CD14-positive monocyte (primary cell): ENCODE measurements around the gene RASA4. TPM values are rescaled to one million over a fixed set of nuclear protein-coding genes. Genes with fewer than 3 reads are reported as not detected.
"Not testable (repeated sequence)": the region's sequence is repeated elsewhere in the genome, so short reads cannot be mapped to it uniquely, and the experiment has no call there.

Experiments
- DNase-seq, 3 donors: peaks; one replicate each; pipeline ENCODE4 v3.0.0-alpha.2; 2011 to 2022
- H2AFZ ChIP-seq: 2 replicates; pipeline ENCODE4 v1.6.0; 2012; ENCODE audit warnings: mild to moderate bottlenecking, low read depth, low read length, inconsistent platforms; ENCODE audit not compliant: insufficient read depth, poor library complexity, severe bottlenecking
- H3K27ac ChIP-seq, 2 donors: 1 replicate in 1 of 2; 2 replicates in 1 of 2; pipeline ENCODE4 v1.5.1; 2012 to 2013; ENCODE audit warnings: low read length in 2 of 2, control low read depth in 1 of 2, inconsistent platforms in 1 of 2, low read depth in 1 of 2, mild to moderate bottlenecking in 1 of 2
- H3K27me3 ChIP-seq, 2 donors: one replicate each; pipeline versions ENCODE4 v1.6.0 to v1.6.1; 2011 to 2013; ENCODE audit warnings: low read length in 2 of 2; ENCODE audit not compliant: control insufficient read depth in 2 of 2, insufficient read depth in 2 of 2
- H3K36me3 ChIP-seq, 2 donors: replicated peaks in 1 of 2; 1 replicate in 1 of 2; 2 replicates in 1 of 2; pipeline versions ENCODE4 v1.5.1 to v1.6.1; 2012 to 2013; ENCODE audit warnings: low read length in 2 of 2, control low read depth in 1 of 2, inconsistent platforms in 1 of 2, mild to moderate bottlenecking in 1 of 2; ENCODE audit not compliant: insufficient read depth in 2 of 2, control insufficient read depth in 1 of 2
- H3K4me1 ChIP-seq, 2 donors: 1 replicate in 1 of 2; 2 replicates in 1 of 2; pipeline versions ENCODE4 v1.5.1 to v1.6.1; 2012 to 2013; ENCODE audit warnings: low read length in 2 of 2, control low read depth in 1 of 2, inconsistent platforms in 1 of 2, mild to moderate bottlenecking in 1 of 2, moderate library complexity in 1 of 2; ENCODE audit not compliant: insufficient read depth in 2 of 2, control insufficient read depth in 1 of 2
- H3K4me2 ChIP-seq: replicated peaks from 2 replicates; pipeline ENCODE3; 2012; ENCODE audit warnings: low read length, moderate library complexity, mild to moderate bottlenecking; ENCODE audit not compliant: poor library complexity, severe bottlenecking; ENCODE audit errors: extremely low read depth
- H3K4me3 ChIP-seq, 3 experiments: fragments of 200-600 bp in 1 of 3; sonication (generic) in 1 of 3; replicated peaks in 1 of 3; 1 replicate in 2 of 3; 2 replicates in 1 of 3; pipeline ENCODE4 v1.5.1; 2011 to 2013; ENCODE audit warnings: low read length in 3 of 3, mild to moderate bottlenecking in 3 of 3, control low read depth in 2 of 3, low read depth in 2 of 3, inconsistent platforms in 1 of 3, moderate library complexity in 1 of 3
- H3K79me2 ChIP-seq: 2 replicates; pipeline ENCODE4 v1.6.0; 2012; ENCODE audit warnings: mild to moderate bottlenecking, control low read depth, inconsistent platforms, low read length, moderate library complexity; ENCODE audit not compliant: insufficient read depth
- H3K9ac ChIP-seq: 2 replicates; pipeline ENCODE4 v1.6.0; 2017; ENCODE audit warnings: low read length, mild to moderate bottlenecking; ENCODE audit not compliant: insufficient read depth, poor library complexity, severe bottlenecking
- H3K9me3 ChIP-seq, 2 donors: replicated peaks in 1 of 2; 1 replicate in 1 of 2; 2 replicates in 1 of 2; pipeline versions ENCODE4 v1.5.1 to v1.6.1; 2012 to 2013; ENCODE audit warnings: low read length in 2 of 2, control low read depth in 1 of 2; ENCODE audit not compliant: control insufficient read depth in 1 of 2, insufficient read depth in 1 of 2
- H4K20me1 ChIP-seq: 2 replicates; pipeline ENCODE4 v1.6.0; 2012; ENCODE audit warnings: mild to moderate bottlenecking, low read length, control low read depth, moderate library complexity; ENCODE audit not compliant: insufficient read depth
- H3K27ac Mint-ChIP-seq, 7 donors: one replicate each; pipeline ENCODE4 v1.8.0; 2020; ENCODE audit warnings: mild to moderate bottlenecking in 7 of 7, mixed read lengths in 7 of 7, moderate library complexity in 6 of 7, inconsistent platforms in 2 of 7
- H3K27me3 Mint-ChIP-seq, 3 donors: one replicate each; pipeline ENCODE4 v1.8.0; 2021 to 2022; ENCODE audit warnings: low read depth in 3 of 3, mild to moderate bottlenecking in 3 of 3, mixed read lengths in 3 of 3, moderate library complexity in 3 of 3, inconsistent platforms in 1 of 3
- H3K36me3 Mint-ChIP-seq, 2 donors: one replicate each; pipeline ENCODE4 v1.8.0; 2020; ENCODE audit warnings: mixed read lengths in 2 of 2, inconsistent platforms in 1 of 2, mild to moderate bottlenecking in 1 of 2
- H3K4me1 Mint-ChIP-seq: one replicate; pipeline ENCODE4 v1.8.0; 2020; ENCODE audit warnings: mild to moderate bottlenecking, mixed read lengths
- H3K4me3 Mint-ChIP-seq, 2 donors: one replicate each; pipeline ENCODE4 v1.8.0; 2020; ENCODE audit warnings: mild to moderate bottlenecking in 2 of 2, mixed read lengths in 2 of 2, moderate library complexity in 1 of 2
- H3K9me3 Mint-ChIP-seq, 7 donors: one replicate each; pipeline ENCODE4 v1.8.0; 2020 to 2022; ENCODE audit warnings: mixed read lengths in 7 of 7, mild to moderate bottlenecking in 6 of 7, moderate library complexity in 6 of 7, inconsistent platforms in 2 of 7
- WGBS: methylation state at CpG from one replicate; pipeline ENCODE4 v1.1.5; 2013; ENCODE audit warnings: missing lambda C conversion rate; ENCODE audit not compliant: insufficient coverage; 5-methylcytosine and 5-hydroxymethylcytosine counted together
- intact Hi-C, 2 donors: fragments of 100-400 bp; cut with micrococcal nuclease; formaldehyde crosslinking; loops; one replicate each; pipeline versions ENCODE4 v1.15.0 to v1.15.1; 2023
- polyA plus RNA-seq, 3 donors: library from polyadenylated mRNA; depleted of rRNA in 1 of 3; unstranded in 2 of 3; stranded (reverse) in 1 of 3; fragments of 300-500 nt in 2 of 3; fragments of >200 nt in 1 of 3; fragmentation: Illumina TruSeq in 2 of 3; gene quantifications; 1 replicate in 2 of 3; 2 replicates in 1 of 3; pipeline ENCODE4 v1.2.3, GENCODE V29; 2012 to 2021

Gene RASA4
- polyA plus RNA-seq, 3 donors, result 13.9 to 64.5 (median 18.6) TPM

DNA sequence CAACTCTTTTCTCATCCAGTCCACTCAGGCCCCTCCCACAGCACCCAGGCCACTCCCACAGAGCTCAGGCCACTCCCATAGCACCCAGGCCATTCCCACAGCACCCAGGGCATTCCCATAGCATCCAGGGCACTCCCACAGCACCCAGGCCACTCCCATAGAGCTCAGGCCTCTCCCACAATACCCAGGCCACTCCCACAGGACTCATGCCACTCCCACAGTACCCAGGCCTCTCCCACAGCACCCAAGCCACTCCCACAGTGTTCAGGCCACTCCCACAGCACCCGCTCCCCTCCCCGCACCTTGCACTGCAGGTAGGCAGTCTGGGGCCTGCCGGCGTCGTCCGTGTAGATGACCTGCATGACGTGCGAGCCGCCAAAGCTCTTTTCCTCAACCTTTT lies 26.7 kb downstream of the RASA4 start:
- H3K27me3 Mint-ChIP-seq, H3K9me3 Mint-ChIP-seq, H3K9ac ChIP-seq, H3K79me2 ChIP-seq, H3K4me3 ChIP-seq, H3K4me3 Mint-ChIP-seq, H3K27ac ChIP-seq, H3K4me1 Mint-ChIP-seq, H4K20me1 ChIP-seq, H3K36me3 Mint-ChIP-seq, H3K9me3 ChIP-seq, intact Hi-C loops, DNase-seq, H3K36me3 ChIP-seq, H3K27me3 ChIP-seq, H2AFZ ChIP-seq, H3K27ac Mint-ChIP-seq, H3K4me2 ChIP-seq, H3K4me1 ChIP-seq: not testable (repeated sequence)
- WGBS, result no CpG with 5 or more reads among the region's 9 CpGs

DNA sequence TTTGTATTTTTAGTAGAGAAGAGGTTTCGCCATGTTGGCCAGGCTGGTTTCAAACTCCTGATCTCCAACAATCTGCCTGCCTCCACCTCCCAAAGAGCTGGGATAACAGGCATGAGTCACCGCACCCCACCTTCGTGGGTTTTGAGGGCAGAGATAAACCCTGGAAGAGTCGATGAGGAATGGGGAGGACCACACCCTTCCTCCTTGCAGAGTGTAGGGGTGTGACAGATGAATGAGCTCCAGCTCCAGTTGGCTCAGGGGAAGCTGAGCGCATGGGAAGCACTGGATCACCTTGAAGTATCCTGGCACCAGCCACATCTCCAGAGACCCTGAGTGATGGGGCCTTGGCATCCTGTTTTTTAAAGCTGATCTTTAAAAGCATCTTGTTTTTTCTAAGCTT lies 33.1 kb downstream of the RASA4 start:
- H3K9me3 Mint-ChIP-seq, intact Hi-C loops: not testable (repeated sequence)
- WGBS, result no CpG with 5 or more reads among the region's 5 CpGs

DNA sequence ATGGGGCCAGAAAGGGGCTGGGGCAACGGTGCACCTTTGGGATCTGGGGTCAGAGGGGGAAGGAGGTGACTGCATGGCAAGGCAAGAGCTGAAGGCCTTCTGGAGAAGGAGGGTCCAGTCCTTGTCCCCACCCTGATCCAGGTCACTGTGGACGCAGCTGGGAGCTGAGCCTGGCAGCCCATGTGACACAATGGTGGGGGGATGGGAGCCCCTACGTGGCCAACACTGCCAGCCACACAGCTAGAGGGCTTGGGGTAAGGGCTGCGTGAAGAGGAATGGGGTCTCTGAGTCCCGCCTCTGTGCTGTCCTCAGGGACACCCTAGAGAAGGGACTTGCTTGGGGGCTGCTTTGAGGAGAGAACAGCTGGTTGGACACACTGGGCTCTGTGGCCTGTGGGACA lies 34.8 kb downstream of the RASA4 start:
- H3K4me3 Mint-ChIP-seq, intact Hi-C loops, H3K27me3 ChIP-seq: not testable (repeated sequence)

More for the DNA sequence above, 33.1 kb downstream of the RASA4 start:
- H3K4me3 ChIP-seq, H3K4me1 Mint-ChIP-seq, H3K9ac ChIP-seq, H2AFZ ChIP-seq, H3K27ac ChIP-seq, H3K36me3 Mint-ChIP-seq, H3K4me2 ChIP-seq, H3K4me1 ChIP-seq, H3K27me3 Mint-ChIP-seq, H3K79me2 ChIP-seq, H3K27ac Mint-ChIP-seq, H3K4me3 Mint-ChIP-seq, H3K36me3 ChIP-seq, H3K27me3 ChIP-seq, DNase-seq, H4K20me1 ChIP-seq, H3K9me3 ChIP-seq: not testable (repeated sequence)

DNA sequence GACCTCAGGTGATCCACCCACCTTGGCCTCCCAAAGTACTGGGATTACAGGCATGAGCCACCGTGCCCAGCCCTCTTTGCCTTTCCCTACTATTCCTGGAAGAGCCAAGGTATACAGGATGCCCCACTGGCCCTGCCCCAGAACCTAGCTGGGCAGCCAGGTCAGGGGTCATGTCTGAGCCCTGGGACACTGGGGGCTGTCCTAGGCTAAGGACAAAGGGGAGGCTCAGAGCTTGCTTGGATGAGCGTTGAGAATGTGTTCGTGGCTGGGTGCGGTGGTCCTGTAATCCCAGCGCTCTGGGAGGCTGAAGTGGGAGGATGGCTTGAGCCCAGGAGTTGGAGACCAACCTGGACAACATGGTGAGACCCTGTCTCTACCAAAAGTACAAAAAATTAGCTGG lies 38.1 kb downstream of the RASA4 start:
- H3K27me3 Mint-ChIP-seq, H3K9ac ChIP-seq, DNase-seq, H2AFZ ChIP-seq, H4K20me1 ChIP-seq, H3K4me1 Mint-ChIP-seq, H3K36me3 ChIP-seq, H3K4me3 Mint-ChIP-seq, intact Hi-C loops, H3K27me3 ChIP-seq, H3K4me3 ChIP-seq, H3K27ac ChIP-seq, H3K9me3 ChIP-seq, H3K4me1 ChIP-seq, H3K79me2 ChIP-seq, H3K9me3 Mint-ChIP-seq, H3K36me3 Mint-ChIP-seq, H3K4me2 ChIP-seq, H3K27ac Mint-ChIP-seq: not testable (repeated sequence)
- no CpG with 5 or more reads among the region's 5 CpGs for WGBS

More for the DNA sequence above, 34.8 kb downstream of the RASA4 start:
- H3K27ac ChIP-seq, H3K36me3 Mint-ChIP-seq, H3K4me3 ChIP-seq, H3K4me1 Mint-ChIP-seq, H3K79me2 ChIP-seq, H3K9ac ChIP-seq, H2AFZ ChIP-seq, H3K4me2 ChIP-seq, H3K27ac Mint-ChIP-seq, H3K9me3 Mint-ChIP-seq, H3K4me1 ChIP-seq, H3K9me3 ChIP-seq, H3K27me3 Mint-ChIP-seq, H3K36me3 ChIP-seq, H4K20me1 ChIP-seq, DNase-seq: not testable (repeated sequence)
- WGBS, result no CpG with 5 or more reads among the region's 5 CpGs
